ENCODE results near the gene CDKAL1. TPM values are rescaled to one million over a fixed set of nuclear protein-coding genes. Genes with fewer than 3 reads are reported as not detected.
"Not testable (repeated sequence)": the region's sequence is repeated elsewhere in the genome, so short reads cannot be mapped to it uniquely, and the experiment has no call there.

CDKAL1 gene
- total RNA-seq, 2 donors from 2014 or later: 23.5 to 26.4 TPM

DNA sequence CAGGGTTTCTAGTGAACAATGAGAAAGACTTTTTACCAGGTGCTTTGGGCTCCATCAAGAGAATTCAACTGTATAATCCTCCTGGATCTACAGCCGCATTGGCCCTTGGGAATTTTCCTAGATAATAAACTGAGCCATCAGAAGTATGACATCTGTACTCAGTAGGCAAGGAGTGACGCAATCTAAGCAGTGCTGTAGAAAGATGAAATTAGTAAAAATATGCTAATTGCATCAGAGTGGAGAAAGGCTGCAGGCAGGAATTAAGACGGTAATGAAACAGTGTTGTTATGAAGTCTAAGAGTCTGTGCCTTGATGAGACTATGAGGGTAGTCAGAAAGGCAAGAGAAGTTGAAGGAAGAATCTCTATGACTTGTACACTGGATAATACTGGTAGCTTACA is 551.4 kb downstream of the CDKAL1 start:
- Mint-ChIP-seq H3K36me3 (ENCODE audit: low read depth) (peaks cover 2% of the 10 kb centered on the region), H3K27me3 (ENCODE audit: insufficient read depth) (no peaks in the 10 kb centered on the region), H3K9me3 (no peaks in the 10 kb centered on the region), H3K27ac (no peak overlapping the region), H3K4me1 (peaks cover 20% of the 10 kb centered on the region), H3K4me3 (no peak overlapping the region)
- no peak for DNase-seq
- Histone ChIP-seq H3K4me3 (ENCODE audit: low read length) (no peak overlapping the region), H3K4me1 (ENCODE audit: control insufficient read depth, insufficient read depth, low read length) (peaks cover 17% of the 10 kb centered on the region), H3K27me3 (ENCODE audit: control insufficient read depth, insufficient read depth, low read length, poor library complexity, severe bottlenecking) (no peaks in the 10 kb centered on the region), H3K9ac (ENCODE audit: extremely low read depth, low read length, poor library complexity, severe bottlenecking) (no peak overlapping the region), H3K36me3 (ENCODE audit: control insufficient read depth, insufficient read depth, low read length) (peaks cover 3% of the 10 kb centered on the region), H3K9me3 (ENCODE audit: control insufficient read depth, low read length) (no peaks in the 10 kb centered on the region), H3K27ac (ENCODE audit: low read depth, low read length) (no peak overlapping the region)
- WGBS, 2 experiments (ENCODE audit: insufficient coverage in 1 of 2, insufficient read length in 1 of 2): 92 to 94% methylated on average over 2 to 3 of the region's 3 CpGs
- TF ChIP-seq, protein P1, sequence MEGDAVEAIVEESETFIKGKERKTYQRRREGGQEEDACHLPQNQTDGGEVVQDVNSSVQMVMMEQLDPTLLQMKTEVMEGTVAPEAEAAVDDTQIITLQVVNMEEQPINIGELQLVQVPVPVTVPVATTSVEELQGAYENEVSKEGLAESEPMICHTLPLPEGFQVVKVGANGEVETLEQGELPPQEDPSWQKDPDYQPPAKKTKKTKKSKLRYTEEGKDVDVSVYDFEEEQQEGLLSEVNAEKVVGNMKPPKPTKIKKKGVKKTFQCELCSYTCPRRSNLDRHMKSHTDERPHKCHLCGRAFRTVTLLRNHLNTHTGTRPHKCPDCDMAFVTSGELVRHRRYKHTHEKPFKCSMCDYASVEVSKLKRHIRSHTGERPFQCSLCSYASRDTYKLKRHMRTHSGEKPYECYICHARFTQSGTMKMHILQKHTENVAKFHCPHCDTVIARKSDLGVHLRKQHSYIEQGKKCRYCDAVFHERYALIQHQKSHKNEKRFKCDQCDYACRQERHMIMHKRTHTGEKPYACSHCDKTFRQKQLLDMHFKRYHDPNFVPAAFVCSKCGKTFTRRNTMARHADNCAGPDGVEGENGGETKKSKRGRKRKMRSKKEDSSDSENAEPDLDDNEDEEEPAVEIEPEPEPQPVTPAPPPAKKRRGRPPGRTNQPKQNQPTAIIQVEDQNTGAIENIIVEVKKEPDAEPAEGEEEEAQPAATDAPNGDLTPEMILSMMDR (conservative IDR thresholded peaks at IDR 0.05): no peak

DNA sequence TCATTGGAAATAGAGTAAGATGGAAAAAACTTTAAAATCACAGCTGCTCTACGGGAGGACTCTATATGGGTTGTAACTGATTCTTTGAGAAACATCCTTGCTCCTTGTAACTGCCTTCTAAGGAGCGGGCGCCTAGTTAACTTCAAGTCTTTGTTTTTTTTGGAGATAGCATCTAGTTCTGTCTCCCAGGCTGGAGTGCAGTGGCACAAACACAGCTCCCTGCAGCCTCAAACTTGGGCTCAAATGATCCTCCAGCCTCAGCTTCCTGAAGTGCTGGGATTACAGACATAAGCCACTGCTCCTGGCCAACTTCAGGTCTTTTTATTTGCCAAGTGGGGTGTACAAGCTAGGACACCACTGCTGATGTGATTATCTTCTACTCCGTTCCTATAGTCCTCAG is 552.9 kb downstream of the CDKAL1 start:
- H3K4me3 Mint-ChIP-seq: no peak overlapping the region
- no peak overlapping the region for H3K27ac ChIP-seq (ENCODE audit: low read depth, low read length)
- 93 to 95% methylated on average over 3 to 4 of the region's 4 CpGs for WGBS, 2 experiments (ENCODE audit: insufficient coverage in 1 of 2, insufficient read length in 1 of 2)
- H3K4me3 ChIP-seq (ENCODE audit: low read length): no peak overlapping the region
- H3K9me3 ChIP-seq (ENCODE audit: control insufficient read depth, low read length): no peaks in the 10 kb centered on the region
- H3K36me3 ChIP-seq (ENCODE audit: control insufficient read depth, insufficient read depth, low read length): peaks cover 3% of the 10 kb centered on the region
- TF ChIP-seq, protein P1 (conservative IDR thresholded peaks at IDR 0.05): no peak
- no peak overlapping the region for H3K27ac Mint-ChIP-seq
- no peak overlapping the region for H3K9ac ChIP-seq (ENCODE audit: extremely low read depth, low read length, poor library complexity, severe bottlenecking)
- peaks cover 2% of the 10 kb centered on the region for H3K36me3 Mint-ChIP-seq (ENCODE audit: low read depth)
- no peaks in the 10 kb centered on the region for H3K27me3 ChIP-seq (ENCODE audit: control insufficient read depth, insufficient read depth, low read length, poor library complexity, severe bottlenecking)
- H3K4me1 ChIP-seq (ENCODE audit: control insufficient read depth, insufficient read depth, low read length): peaks cover 11% of the 10 kb centered on the region
- H3K9me3 Mint-ChIP-seq: no peaks in the 10 kb centered on the region
- H3K4me1 Mint-ChIP-seq: peaks cover 21% of the 10 kb centered on the region
- DNase-seq: no peak
- H3K27me3 Mint-ChIP-seq (ENCODE audit: insufficient read depth): no peaks in the 10 kb centered on the region

GRCh38 chr6:21091411-21091810 is 557.2 kb downstream of the CDKAL1 start:
- Mint-ChIP-seq H3K4me3 (no peak overlapping the region), H3K27me3 (ENCODE audit: insufficient read depth) (no peaks in the 10 kb centered on the region), H3K9me3 (no peaks in the 10 kb centered on the region), H3K4me1 (peaks cover 23% of the 10 kb centered on the region), H3K27ac (no peak overlapping the region), H3K36me3 (ENCODE audit: low read depth) (no peaks in the 10 kb centered on the region)
- TF ChIP-seq, protein P1 (conservative IDR thresholded peaks at IDR 0.05): no peak
- Histone ChIP-seq H3K9ac (ENCODE audit: extremely low read depth, low read length, poor library complexity, severe bottlenecking) (no peak overlapping the region), H3K4me3 (ENCODE audit: low read length) (no peak overlapping the region), H3K4me1 (ENCODE audit: control insufficient read depth, insufficient read depth, low read length) (peaks cover 3% of the 10 kb centered on the region), H3K27ac (ENCODE audit: low read depth, low read length) (no peak overlapping the region), H3K9me3 (ENCODE audit: control insufficient read depth, low read length) (no peaks in the 10 kb centered on the region), H3K36me3 (ENCODE audit: control insufficient read depth, insufficient read depth, low read length) (no peaks in the 10 kb centered on the region), H3K27me3 (ENCODE audit: control insufficient read depth, insufficient read depth, low read length, poor library complexity, severe bottlenecking) (no peaks in the 10 kb centered on the region)
- DNase-seq: no peak
- 80 to 85% methylated on average over 1 to 2 of the region's 2 CpGs for WGBS, 2 experiments (ENCODE audit: insufficient coverage in 1 of 2, insufficient read length in 1 of 2)

- not testable (repeated sequence) for DNase-seq; H3K27ac ChIP-seq (ENCODE audit: low read depth, low read length); H3K27me3 ChIP-seq (ENCODE audit: control insufficient read depth, insufficient read depth, low read length, poor library complexity, severe bottlenecking); H3K27me3 Mint-ChIP-seq (ENCODE audit: insufficient read depth); H3K27ac Mint-ChIP-seq; H3K9me3 ChIP-seq (ENCODE audit: control insufficient read depth, low read length); H3K36me3 Mint-ChIP-seq (ENCODE audit: low read depth); H3K4me3 ChIP-seq (ENCODE audit: low read length); H3K9ac ChIP-seq (ENCODE audit: extremely low read depth, low read length, poor library complexity, severe bottlenecking); H3K9me3 Mint-ChIP-seq; H3K4me3 Mint-ChIP-seq; H3K36me3 ChIP-seq (ENCODE audit: control insufficient read depth, insufficient read depth, low read length); H3K4me1 ChIP-seq (ENCODE audit: control insufficient read depth, insufficient read depth, low read length)
- H3K4me1 Mint-ChIP-seq: peaks cover 17% of the 10 kb centered on the region
- 83 to 87% methylated on average over 1 to 6 of the region's 6 CpGs for WGBS, 2 experiments (ENCODE audit: insufficient coverage in 1 of 2, insufficient read length in 1 of 2)
Measured at GRCh38 chr6:21092231-21092772, 558.0 kb downstream of the CDKAL1 start.

Measured in endodermal cell (in vitro differentiated cells).